K562 (cell line): ENCODE data around the gene CEL. TPM values are rescaled to one million over a fixed set of nuclear protein-coding genes. Genes with fewer than 3 reads are reported as not detected.

ENCODE experiments used
- ATAC-seq: fragments of 200-7000 bp; cut with Tn5 transposase; 3 replicates; pipeline ENCODE4 v1.9.1; 2020; ENCODE audit warnings: moderate library complexity
- BruUV-seq: library from RNA; stranded (reverse); fragments of 400-500 nt; replicated peaks from 2 replicates; lab custom pipeline; 2021; lab: Mats Ljungman, UMichigan
- CTCF ChIA-PET: fragments of 300-600 bp; formaldehyde crosslinking; extraction: SDS; loops from one replicate; lab custom pipeline; 2021; ENCODE audit warnings: low intra/inter-chr PET ratio; lab: Yijun Ruan, JAX
- POLR2A ChIA-PET: fragments of 300-600, 350-650 bp; sonication (Branson Sonifier 250); formaldehyde crosslinking; extraction: SDS; loops from one replicate; lab custom pipeline; 2021; ENCODE audit warnings: antibody characterized with exemption, inconsistent platforms; lab: Yijun Ruan, JAX
- DNase-seq, 4 experiments: peaks; one replicate each; pipeline versions ENCODE4 v3.0.0 to v3.0.0-alpha.2; 2011 to 2018; ENCODE audit warnings: low spot score in 3 of 4, mixed read lengths in 3 of 4; ENCODE audit errors: extremely low read depth in 1 of 4
- FAIRE-seq: peaks from 2 replicates; lab custom pipeline; 2011; peaks lifted over from hg19 to GRCh38; lab: Jason Lieb, UNC
- H2AFZ ChIP-seq: 2 replicates; pipeline ENCODE4 v1.6.0; 2011; ENCODE audit warnings: low read depth, low read length, control low read depth, inconsistent platforms
- H3K27ac ChIP-seq: fragments of 200-600 bp; 3 replicates; pipeline ENCODE4 v1.8.0; 2011; ENCODE audit warnings: low read depth, mild to moderate bottlenecking, control low read depth, inconsistent platforms, low read length, moderate library complexity, mixed read lengths; ENCODE audit errors: extremely low read depth
- H3K27me3 ChIP-seq, 2 experiments: fragments of 300-600 bp in 1 of 2; 2 replicates in 1 of 2; 3 replicates in 1 of 2; pipeline versions ENCODE4 v1.6.0 to v1.8.0; 2011; ENCODE audit warnings: inconsistent platforms in 2 of 2, low read length in 2 of 2, mild to moderate bottlenecking in 1 of 2, mixed read lengths in 1 of 2, moderate library complexity in 1 of 2; ENCODE audit not compliant: control insufficient read depth in 2 of 2, insufficient read depth in 2 of 2
- H3K36me3 ChIP-seq: fragments of 300-600 bp; 3 replicates; pipeline ENCODE4 v1.8.0; 2011; ENCODE audit warnings: mild to moderate bottlenecking, low read length, inconsistent platforms; ENCODE audit not compliant: control insufficient read depth, insufficient read depth
- H3K4me1 ChIP-seq, 2 experiments: fragments of 200-600 bp in 1 of 2; replicated peaks in 1 of 2; 2 replicates in 1 of 2; 3 replicates in 1 of 2; pipeline versions ENCODE4 v1.5.1 to v1.8.0; 2011; ENCODE audit warnings: inconsistent platforms in 2 of 2, low read length in 2 of 2, mild to moderate bottlenecking in 1 of 2, mixed read lengths in 1 of 2, moderate library complexity in 1 of 2; ENCODE audit not compliant: control insufficient read depth in 2 of 2, insufficient read depth in 2 of 2
- H3K4me2 ChIP-seq: 2 replicates; pipeline ENCODE4 v1.6.1; 2011; ENCODE audit warnings: low read length, control low read depth, inconsistent platforms, mixed read lengths; ENCODE audit not compliant: insufficient read depth
- H3K4me3 ChIP-seq: fragments of 200-600 bp; sonication (generic), shearing (Covaris generic); 2 replicates; pipeline ENCODE4 v1.5.1; 2016; ENCODE audit warnings: control low read depth, inconsistent platforms
- H3K79me2 ChIP-seq: fragments of 200-600 bp; 3 replicates; pipeline ENCODE4 v1.8.0; 2011; ENCODE audit warnings: low read length, inconsistent platforms; ENCODE audit not compliant: control insufficient read depth, insufficient read depth
- H3K9ac ChIP-seq, 2 experiments: 2 replicates each; pipeline versions ENCODE4 v1.6.0 to v1.6.1; 2011; ENCODE audit warnings: low read depth in 2 of 2, low read length in 2 of 2, control low read depth in 1 of 2, inconsistent platforms in 1 of 2, mild to moderate bottlenecking in 1 of 2, mixed read lengths in 1 of 2; ENCODE audit not compliant: insufficient read depth in 1 of 2
- H3K9me1 ChIP-seq: one replicate; pipeline ENCODE4 v1.6.0; 2011; ENCODE audit warnings: inconsistent platforms, mild to moderate bottlenecking, low read length, moderate library complexity; ENCODE audit not compliant: control insufficient read depth, insufficient read depth
- H3K9me3 ChIP-seq: replicated peaks from 2 replicates; pipeline ENCODE4 v1.5.1; 2011; ENCODE audit warnings: low read depth, low read length, inconsistent platforms; ENCODE audit not compliant: control insufficient read depth, insufficient read depth
- H4K20me1 ChIP-seq: replicated peaks from 2 replicates; pipeline ENCODE4 v1.6.1; 2011; ENCODE audit warnings: low read length, inconsistent platforms, mixed read lengths; ENCODE audit not compliant: control insufficient read depth, insufficient read depth
- POLR2G ChIP-seq: fragments of 200-400 bp; formaldehyde crosslinking; IDR thresholded peaks from 2 replicates; pipeline ENCODE4 v1.6.1; 2017; ENCODE audit warnings: low read depth, mild to moderate bottlenecking, antibody characterized with exemption, low read length, moderate library complexity
- RBFOX2 ChIP-seq: fragments of 200-400 bp; formaldehyde crosslinking; IDR thresholded peaks from 2 replicates; pipeline ENCODE4 v1.6.1; 2017; ENCODE audit warnings: low read depth, mild to moderate bottlenecking, low read length, moderate library complexity
- TRIM28 ChIP-seq: fragments of 450-650 bp; IDR thresholded peaks from 2 replicates; pipeline ENCODE4 v1.6.1; 2017
- ZC3H4 ChIP-seq: sonication (generic); formaldehyde crosslinking; IDR thresholded peaks from 2 replicates; pipeline ENCODE4 v1.9.0; 2021; ENCODE audit warnings: missing genetic modification reagents, borderline replicate concordance
- ZNF24 ChIP-seq: fragments of 450-650 bp; IDR thresholded peaks from 2 replicates; pipeline ENCODE4 v1.6.1; 2016
- WGBS: fragments of 100-300 bp; shearing (Covaris generic); methylation state at CpG from one replicate; pipeline ENCODE4 v1.1.6; 2016; ENCODE audit warnings: low coverage, mixed read lengths; ENCODE audit not compliant: insufficient coverage; ENCODE audit errors: missing lambda C conversion rate; 5-methylcytosine and 5-hydroxymethylcytosine counted together
- in situ Hi-C: fragments of 300-500 bp; cut with MboI; formaldehyde crosslinking; loops from 4 replicates; pipeline ENCODE4 v1.15.0; 2018; ENCODE audit warnings: inconsistent platforms, mixed read lengths
- intact Hi-C: fragments of 100-400 bp; cut with micrococcal nuclease; formaldehyde crosslinking; loops from 2 replicates; pipeline ENCODE4 v1.14.2; 2022
- polyA plus RNA-seq, 8 experiments: library from polyadenylated mRNA; depleted of rRNA in 4 of 8; stranded (reverse) in 5 of 8; unstranded in 3 of 8; fragments of >200 nt; fragmentation: Nextera tagmentation in 2 of 8; fragmentation: Illumina TruSeq in 1 of 8; extraction: Ambion mirVana in 2 of 8; extraction: Trizol in 1 of 8; gene quantifications; 2 replicates each; pipeline versions ENCODE4 v1.2.1 to v1.2.3, GENCODE V29; 2011 to 2014; ENCODE audit warnings: inconsistent platforms in 1 of 8, missing spikeins in 1 of 8
- total RNA-seq, 7 experiments: library from RNA; depleted of rRNA in 6 of 7; stranded (reverse); fragments of >200 nt in 6 of 7; fragmentation: Illumina TruSeq in 2 of 7; extraction: Trizol in 2 of 7; gene quantifications; 2 replicates each; pipeline versions ENCODE4 v1.2.1 to v1.2.3, GENCODE V29; 2011 to 2021; ENCODE audit warnings: low replicate concordance in 1 of 7
- TF ChIP-seq, protein P1 (sequence below): sonication (generic); formaldehyde crosslinking; IDR thresholded peaks from 2 replicates; pipeline ENCODE4 v1.8.1; 2023; ENCODE audit warnings: mild to moderate bottlenecking, missing genetic modification reagents
- TF ChIP-seq, protein P2 (sequence below), 3 experiments: fragments of 200-800 bp in 1 of 3; sonication (Bioruptor generic) in 1 of 3; sonication (generic) in 1 of 3; formaldehyde crosslinking in 1 of 3; IDR thresholded peaks; 2 replicates each; pipeline versions ENCODE4 v1.6.1 to v1.8.0; 2016 to 2022; ENCODE audit warnings: mild to moderate bottlenecking in 2 of 3, missing compliant biosample characterization in 2 of 3, missing genetic modification characterization in 2 of 3, missing genetic modification reagents in 1 of 3

CEL gene
- total and polyA plus RNA-seq, 9 of the 15 experiments (the other 6 are each of a cell fraction or from before 2014, with no cell fraction given): 0.09 to 3.0 (median 0.51) TPM; not detected in 2

DNA sequence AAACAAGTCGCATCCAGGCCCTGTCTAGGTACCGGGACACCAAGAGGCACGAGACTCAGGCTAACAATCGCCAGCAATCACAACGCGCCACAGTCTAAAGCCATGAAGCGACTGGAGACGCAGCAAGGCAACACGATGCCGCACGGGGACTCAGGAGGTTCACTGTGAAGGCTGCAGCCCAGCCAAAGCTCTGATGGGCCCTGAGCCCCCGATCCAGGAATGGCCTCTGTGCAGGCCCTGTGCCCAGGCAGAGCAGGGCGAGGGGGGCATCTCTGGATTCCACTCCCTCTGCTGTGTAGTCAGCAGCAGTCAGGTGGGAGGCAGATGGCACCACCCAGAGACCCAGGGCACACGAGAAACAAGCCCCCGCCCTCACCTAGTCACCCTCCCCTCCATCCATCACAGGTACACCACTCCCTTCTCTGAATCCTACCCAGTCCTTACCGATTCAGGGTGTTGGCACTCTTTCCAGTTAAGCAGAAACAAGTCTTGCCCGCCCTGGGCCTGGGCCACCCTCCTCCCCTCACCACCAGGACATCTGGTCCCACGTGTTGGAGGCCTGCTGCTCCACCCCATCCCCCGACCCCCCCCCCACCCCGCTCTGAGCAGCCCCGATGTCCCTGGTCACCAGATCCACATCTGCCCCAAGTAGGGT is 58.2 kb downstream of the CEL start:
- peak overlapping the region; percentile 63 for H3K4me3 ChIP-seq
- peak overlapping the region; percentile 69 to 94; a peak in 3 of 4 replicates for H3K9ac ChIP-seq
- in situ Hi-C loops (no loop called here), intact Hi-C loops (no loop called here)
- H3K9me1 ChIP-seq: no peaks in the 10 kb centered on the region
- H4K20me1 ChIP-seq: peaks cover 16% of the 10 kb centered on the region
- no peaks in the 10 kb centered on the region for H3K9me3 ChIP-seq
- ATAC-seq: no peak
- peaks cover 55 to 92% of the 10 kb centered on the region in 2 experiments for H3K4me1 ChIP-seq
- FAIRE-seq: no peak
- POLR2A ChIA-PET: interaction anchor here (0.6 to 2.5 kb wide), 2 partner anchors 14 to 1037 kb away, joined by 3 to 8 read pairs; no protein-coding TSS in a partner anchor
- H3K27me3 ChIP-seq: no peaks in the 10 kb centered on the region
- CTCF ChIA-PET: no interaction called here
- peak overlapping the region; percentile 78 for H3K4me2 ChIP-seq
- peaks cover 84% of the 10 kb centered on the region for H3K79me2 ChIP-seq
- TF ChIP-seq, protein P1, sequence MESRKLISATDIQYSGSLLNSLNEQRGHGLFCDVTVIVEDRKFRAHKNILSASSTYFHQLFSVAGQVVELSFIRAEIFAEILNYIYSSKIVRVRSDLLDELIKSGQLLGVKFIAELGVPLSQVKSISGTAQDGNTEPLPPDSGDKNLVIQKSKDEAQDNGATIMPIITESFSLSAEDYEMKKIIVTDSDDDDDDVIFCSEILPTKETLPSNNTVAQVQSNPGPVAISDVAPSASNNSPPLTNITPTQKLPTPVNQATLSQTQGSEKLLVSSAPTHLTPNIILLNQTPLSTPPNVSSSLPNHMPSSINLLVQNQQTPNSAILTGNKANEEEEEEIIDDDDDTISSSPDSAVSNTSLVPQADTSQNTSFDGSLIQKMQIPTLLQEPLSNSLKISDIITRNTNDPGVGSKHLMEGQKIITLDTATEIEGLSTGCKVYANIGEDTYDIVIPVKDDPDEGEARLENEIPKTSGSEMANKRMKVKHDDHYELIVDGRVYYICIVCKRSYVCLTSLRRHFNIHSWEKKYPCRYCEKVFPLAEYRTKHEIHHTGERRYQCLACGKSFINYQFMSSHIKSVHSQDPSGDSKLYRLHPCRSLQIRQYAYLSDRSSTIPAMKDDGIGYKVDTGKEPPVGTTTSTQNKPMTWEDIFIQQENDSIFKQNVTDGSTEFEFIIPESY (CRISPR knock-in tag): 0 out of 2 replicates have a peak, but pooled peaks have one; percentile 21
- peak; percentile 25; the same call in 1 of the 2 replicates for TF ChIP-seq POLR2G
- TF ChIP-seq RBFOX2: 0 out of 2 replicates have a peak, but pooled peaks have one; percentile 2
- TF ChIP-seq, protein P2, sequence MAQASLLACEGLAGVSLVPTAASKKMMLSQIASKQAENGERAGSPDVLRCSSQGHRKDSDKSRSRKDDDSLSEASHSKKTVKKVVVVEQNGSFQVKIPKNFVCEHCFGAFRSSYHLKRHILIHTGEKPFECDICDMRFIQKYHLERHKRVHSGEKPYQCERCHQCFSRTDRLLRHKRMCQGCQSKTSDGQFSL (CRISPR knock-in tag; IDR thresholded peaks at IDR 0.05): no peak; the same call in 1 of the 2 replicates
- TF ChIP-seq, protein P2 (tag; IDR thresholded peaks at IDR 0.05): 0 out of 4 replicates have a peak, but pooled peaks of 1 of the 2 experiments have one; percentile 34
- no peak for TF ChIP-seq TRIM28
- 0 out of 2 replicates have a peak, but pooled peaks have one; percentile 2 for TF ChIP-seq ZC3H4 (CRISPR knock-in tag)
- TF ChIP-seq ZNF24: no peak
- H2AFZ ChIP-seq: no peak overlapping the region
- H3K27ac ChIP-seq: no peak overlapping the region
- BruUV-seq: TSS peak; percentile 45
- DNase-seq: peak in 1 of 4 experiments; percentile 43
- WGBS: 64% methylated on average over 16 of the region's 21 CpGs
- peaks cover 14% of the 10 kb centered on the region; the same call in 2 of the 3 replicates for H3K36me3 ChIP-seq
